ENCODE results near the gene UGT1A1.

The UGT1A1 gene

GRCh38 chr2:233816771-233817170 lies 56.7 kb downstream of the UGT1A1 start:
- Histone ChIP-seq H3K4me3 (ENCODE audit: low read depth in 1 of 2, low read length in 1 of 2) (no peak overlapping the region), H3K27me3 (peaks cover 9% of the 10 kb centered on the region), H3K9me3 (no peaks in the 10 kb centered on the region), H3K27ac (no peak overlapping the region), H3K4me1 (ENCODE audit: control insufficient read depth in 1 of 2, insufficient read depth in 1 of 2, low read depth in 1 of 2, low read length in 1 of 2) (no peaks in the 10 kb centered on the region), H3K36me3 (no peaks in the 10 kb centered on the region)
- no peak for TF ChIP-seq CTCF (IDR thresholded peaks at IDR 0.05)

GRCh38 chr2:233817361-233817911 lies 57.4 kb downstream of the UGT1A1 start:
- Histone ChIP-seq H3K27me3 (peaks cover 9% of the 10 kb centered on the region), H3K36me3 (no peaks in the 10 kb centered on the region), H3K9me3 (no peaks in the 10 kb centered on the region), H3K27ac (no peak overlapping the region), H3K4me3 (ENCODE audit: low read depth in 1 of 2, low read length in 1 of 2) (no peak overlapping the region), H3K4me1 (ENCODE audit: control insufficient read depth in 1 of 2, insufficient read depth in 1 of 2, low read depth in 1 of 2, low read length in 1 of 2) (no peaks in the 10 kb centered on the region)
- TF ChIP-seq CTCF (IDR thresholded peaks at IDR 0.05), result no peak

- no peak for TF ChIP-seq CTCF (IDR thresholded peaks at IDR 0.05)
- Histone ChIP-seq H3K27me3 (peaks cover 9% of the 10 kb centered on the region), H3K27ac (no peak overlapping the region), H3K4me3 (ENCODE audit: low read depth in 1 of 2, low read length in 1 of 2) (no peak overlapping the region), H3K36me3 (no peaks in the 10 kb centered on the region), H3K4me1 (ENCODE audit: control insufficient read depth in 1 of 2, insufficient read depth in 1 of 2, low read depth in 1 of 2, low read length in 1 of 2) (no peaks in the 10 kb centered on the region), H3K9me3 (no peaks in the 10 kb centered on the region)
These were observed 58.0 kb downstream of the UGT1A1 start for GRCh38 chr2:233817995-233818638.

GRCh38 chr2:233818639-233819621 lies 58.9 kb downstream of the UGT1A1 start:
- Histone ChIP-seq H3K9me3 (no peaks in the 10 kb centered on the region), H3K4me1 (ENCODE audit: control insufficient read depth in 1 of 2, insufficient read depth in 1 of 2, low read depth in 1 of 2, low read length in 1 of 2) (no peaks in the 10 kb centered on the region), H3K27me3 (peaks cover 8% of the 10 kb centered on the region), H3K4me3 (ENCODE audit: low read depth in 1 of 2, low read length in 1 of 2) (no peak overlapping the region), H3K27ac (no peak overlapping the region), H3K36me3 (no peaks in the 10 kb centered on the region)
- TF ChIP-seq CTCF (IDR thresholded peaks at IDR 0.05), result no peak

- no peaks in the 10 kb centered on the region for H3K4me1 ChIP-seq (ENCODE audit: control insufficient read depth in 1 of 2, insufficient read depth in 1 of 2, low read depth in 1 of 2, low read length in 1 of 2)
- H3K27me3 ChIP-seq, result no peaks in the 10 kb centered on the region
- H3K9me3 ChIP-seq, result no peaks in the 10 kb centered on the region
- H3K27ac ChIP-seq, result no peak overlapping the region
- no peak for TF ChIP-seq CTCF (IDR thresholded peaks at IDR 0.05)
- no peak overlapping the region for H3K4me3 ChIP-seq (ENCODE audit: low read depth in 1 of 2, low read length in 1 of 2)
- no peaks in the 10 kb centered on the region for H3K36me3 ChIP-seq
These were observed 60.1 kb downstream of the UGT1A1 start for GRCh38 chr2:233819884-233820773.

Measured in neutrophil (primary cell).